Myocyte (in vitro differentiated cells): ENCODE results near the gene ADAMTS20. TPM values are rescaled to one million over a fixed set of nuclear protein-coding genes. Genes with fewer than 3 reads are reported as not detected.
"Not testable (repeated sequence)": the region's sequence is repeated elsewhere in the genome, so short reads cannot be mapped to it uniquely, and the experiment has no call there.

Experiments
- DNase-seq: peaks from one replicate; pipeline ENCODE4 v3.0.0-alpha.2; 2012; ENCODE audit warnings: low read depth
- total RNA-seq: library from RNA; depleted of rRNA; stranded (reverse); fragments of >200 nt; gene quantifications from 2 replicates; pipeline ENCODE4 v1.2.3, GENCODE V29; 2014

The ADAMTS20 gene
- total RNA-seq, 1 donor from 2014 or later = 0.40 TPM

- DNase-seq = peak; percentile 19
These were observed 188.9 kb downstream of the ADAMTS20 start for GRCh38 chr12:43362910-43363694.

DNA sequence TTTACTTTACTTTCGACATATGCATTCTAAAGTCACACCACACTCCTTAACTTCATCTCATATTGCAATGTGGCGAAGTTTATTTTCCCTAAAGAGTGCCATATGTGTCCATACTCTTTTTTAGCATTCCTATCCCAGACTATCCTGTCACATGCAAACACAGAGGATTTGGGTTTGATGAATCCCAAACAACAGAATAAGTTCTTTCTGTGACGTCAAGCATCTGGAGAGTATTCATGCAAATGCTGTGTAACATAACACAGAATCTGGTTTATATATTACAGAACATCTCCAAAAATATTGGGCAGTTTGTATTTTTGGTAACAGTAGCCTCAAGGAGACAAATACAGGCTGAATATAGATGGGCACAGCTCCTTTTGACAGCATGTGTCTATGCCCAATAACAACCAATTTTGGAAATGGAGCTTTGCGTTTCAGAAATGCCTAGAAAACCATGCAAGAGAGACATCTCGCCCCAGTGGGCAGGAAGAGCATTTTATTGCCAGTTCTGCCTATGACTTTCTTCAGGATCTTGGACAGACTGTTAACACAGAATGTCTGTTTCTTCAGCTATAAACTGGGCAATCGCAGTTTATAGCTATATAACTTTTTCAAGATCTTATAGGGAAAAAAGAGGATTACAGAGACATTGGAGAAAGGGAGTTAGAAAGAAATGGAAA lies 190.8 kb downstream of the ADAMTS20 start:
- no peak for DNase-seq

DNA sequence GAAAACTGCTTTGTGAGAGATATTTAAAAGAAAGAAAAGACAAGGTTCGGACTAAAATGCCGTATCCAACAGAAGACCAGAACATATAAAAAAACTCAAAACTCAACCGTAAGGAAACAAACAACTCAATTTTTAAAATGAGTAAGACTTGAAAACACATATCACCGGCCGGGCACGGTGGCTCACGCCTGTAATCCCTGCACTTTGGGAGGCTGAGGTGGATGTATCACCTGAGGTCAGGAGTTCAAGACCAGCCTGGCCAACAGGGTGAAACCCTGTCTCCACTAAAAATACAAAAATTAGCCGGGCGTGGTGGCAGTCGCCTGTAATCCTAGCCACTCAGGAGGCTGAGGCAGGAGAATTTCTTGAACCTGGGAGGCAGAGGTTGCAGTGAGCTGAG lies 192.0 kb downstream of the ADAMTS20 start:
- DNase-seq = not testable (repeated sequence)

GRCh38 chr12:43357141-43357540 lies 194.9 kb downstream of the ADAMTS20 start:
- no peak for DNase-seq

DNA sequence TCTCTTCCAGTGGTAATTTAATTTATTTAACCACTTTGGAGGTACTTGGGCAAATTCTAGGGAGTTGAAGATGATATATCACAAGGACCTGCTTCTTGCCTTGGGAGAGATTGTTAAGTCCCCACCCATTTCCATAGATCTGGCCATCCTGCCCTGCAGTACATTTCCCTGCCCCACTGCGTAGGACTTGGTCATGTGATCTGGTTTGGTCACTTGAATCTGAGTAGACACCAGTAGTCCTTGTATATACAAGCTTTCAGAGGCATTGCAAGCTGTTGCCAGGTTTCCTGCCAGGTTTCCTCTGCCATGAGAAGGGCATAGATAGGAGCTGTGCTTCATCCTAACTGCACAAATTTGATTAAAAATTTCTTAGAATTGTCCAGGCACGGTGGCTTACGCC lies 200.0 kb downstream of the ADAMTS20 start:
- no peak for DNase-seq

- peak; percentile 26 for DNase-seq
These were observed 202.1 kb downstream of the ADAMTS20 start for GRCh38 chr12:43349863-43350262.

GRCh38 chr12:43348221-43348620 lies 203.8 kb downstream of the ADAMTS20 start:
- no peak for DNase-seq

DNA sequence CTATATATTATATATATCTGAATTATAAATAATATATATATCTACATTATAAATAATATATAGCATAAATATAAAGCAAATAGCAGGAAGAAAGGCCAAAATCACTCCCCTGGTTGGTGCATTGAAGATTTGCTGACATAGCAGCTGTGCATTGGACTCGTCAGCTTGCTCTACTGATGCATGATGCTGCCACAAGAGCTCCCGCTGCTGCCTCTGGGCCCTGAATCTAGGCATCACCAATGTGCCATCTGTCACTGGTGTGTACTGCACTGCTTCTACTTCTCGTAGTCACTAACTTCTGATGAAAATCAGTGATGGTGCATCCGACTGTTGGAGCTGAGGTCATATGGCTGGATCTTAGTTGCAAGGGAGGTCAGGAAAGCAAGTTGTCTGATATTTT lies 205.0 kb downstream of the ADAMTS20 start:
- DNase-seq = no peak

DNA sequence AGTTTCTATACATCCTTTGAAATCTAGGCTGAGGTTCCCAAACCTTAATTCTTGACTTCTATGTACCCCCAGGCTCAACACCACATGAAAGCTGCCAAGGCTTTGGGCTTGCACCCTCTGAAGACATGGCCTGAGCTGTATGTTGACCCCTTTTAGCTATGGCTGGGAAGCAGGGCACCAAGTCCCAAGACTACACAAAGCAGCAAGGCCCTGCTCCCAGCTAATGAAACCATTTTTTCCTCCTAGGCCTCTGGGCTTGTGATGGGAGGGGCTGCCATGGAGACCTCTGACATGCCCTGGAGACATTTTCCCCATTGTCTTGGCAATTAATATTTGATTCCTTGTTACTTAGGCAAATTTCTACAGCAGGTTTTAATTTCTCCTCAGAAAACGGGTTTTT lies 207.0 kb downstream of the ADAMTS20 start:
- no peak for DNase-seq

DNA sequence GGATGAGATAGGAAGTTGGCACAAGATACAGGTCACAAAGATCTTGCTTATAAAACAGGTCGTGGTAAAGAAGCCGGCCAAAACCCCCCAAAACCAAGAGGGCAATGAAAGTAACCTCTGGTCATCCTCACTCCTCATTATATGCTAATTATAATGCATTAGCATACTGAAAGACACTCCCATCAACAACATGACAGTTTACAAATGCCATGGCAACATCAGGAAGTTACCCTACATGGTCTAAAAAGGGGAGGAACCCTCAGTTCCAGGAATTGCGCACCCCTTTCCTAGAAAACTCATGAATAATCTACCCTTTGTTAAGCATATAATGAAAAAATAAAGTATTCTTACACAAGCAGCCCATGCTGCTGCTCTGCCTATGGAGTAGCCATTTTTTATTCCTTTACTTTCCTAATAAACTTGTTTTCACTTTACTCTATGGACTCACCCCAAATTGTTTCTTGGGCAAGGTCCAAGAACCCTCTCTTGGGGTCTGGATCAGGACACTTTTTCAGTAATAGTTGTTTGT lies 210.2 kb downstream of the ADAMTS20 start:
- not testable (repeated sequence) for DNase-seq

- DNase-seq = peak; percentile 88
These were observed 213.0 kb downstream of the ADAMTS20 start for GRCh38 chr12:43338848-43339526.

GRCh38 chr12:43337571-43338444 lies 214.2 kb downstream of the ADAMTS20 start:
- DNase-seq = no peak

DNA sequence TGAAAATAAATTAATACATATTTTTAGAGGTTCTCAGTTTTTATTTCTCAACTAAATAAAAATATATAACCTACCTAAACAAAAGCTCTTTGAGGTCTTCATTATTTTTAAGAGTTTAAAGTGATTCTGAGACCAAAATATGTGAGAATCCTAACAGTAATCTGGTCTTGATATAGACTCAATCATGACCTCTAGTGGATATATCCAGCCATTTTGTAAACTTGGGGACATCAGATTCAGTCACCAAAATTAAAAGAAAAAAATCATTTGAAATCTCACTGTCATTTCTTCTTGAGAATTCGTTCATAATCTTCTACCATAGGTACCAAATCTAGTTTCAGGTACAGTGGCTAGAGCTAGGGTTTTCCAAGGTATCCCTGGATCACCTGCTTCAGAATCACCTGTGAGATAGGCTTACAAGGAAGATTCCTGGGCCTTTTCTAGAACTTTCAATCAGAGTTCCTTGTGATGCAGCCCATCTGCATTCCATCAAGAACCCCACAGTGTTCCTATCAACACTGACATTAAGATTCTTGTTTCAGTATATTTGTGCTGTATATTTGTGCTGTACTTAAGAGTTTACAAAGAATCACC lies 214.9 kb downstream of the ADAMTS20 start:
- peak; percentile 46 for DNase-seq

DNA sequence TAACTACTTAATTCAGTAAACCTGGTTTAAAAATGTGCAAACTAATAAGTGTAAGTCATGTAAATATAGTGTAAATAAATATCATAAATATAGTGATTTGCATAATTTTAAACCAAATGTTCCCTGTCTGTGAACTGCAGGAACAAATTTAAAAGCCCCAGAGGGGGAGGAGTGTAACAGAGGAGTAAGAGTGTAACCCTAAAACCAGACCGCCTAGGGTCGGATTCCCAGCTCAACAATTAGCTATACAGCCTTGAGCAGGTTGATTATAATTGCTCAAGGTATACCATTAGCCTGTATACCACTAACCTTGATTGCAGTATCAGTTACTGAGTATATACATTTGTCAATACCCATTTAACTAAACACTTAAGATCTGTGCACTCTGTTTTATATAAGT lies 218.4 kb downstream of the ADAMTS20 start:
- DNase-seq = no peak

DNA sequence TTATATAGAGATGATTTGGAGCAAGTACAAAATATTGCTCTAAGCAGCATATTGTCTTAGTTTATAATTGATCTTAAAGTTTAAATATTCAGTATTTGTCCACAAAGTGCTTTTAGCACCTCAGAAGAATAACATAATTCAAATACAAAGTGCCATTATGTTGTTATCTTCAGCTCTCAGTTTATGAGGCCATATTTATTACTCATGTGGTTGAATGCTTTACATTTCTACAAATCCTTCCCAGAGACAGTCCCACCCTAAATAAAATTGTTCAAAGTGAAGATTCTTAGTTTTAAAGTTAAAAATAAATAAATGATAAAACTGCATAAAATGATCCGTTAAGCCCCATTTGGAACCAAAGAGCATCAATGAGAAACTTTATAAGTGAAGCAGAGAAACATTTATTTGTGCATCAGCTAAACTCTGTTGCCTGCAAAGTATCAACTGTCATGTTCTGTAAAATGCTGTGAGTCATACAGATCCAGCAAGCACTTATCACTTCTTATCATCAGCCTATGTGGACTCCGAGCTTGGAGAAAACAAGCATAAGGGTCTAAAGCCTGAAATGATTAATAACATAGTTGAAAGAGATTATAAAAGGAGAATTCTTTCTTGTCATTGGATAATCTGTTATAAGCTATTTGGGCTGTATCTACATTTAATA lies 218.9 kb downstream of the ADAMTS20 start:
- peak; percentile 17 for DNase-seq

DNA sequence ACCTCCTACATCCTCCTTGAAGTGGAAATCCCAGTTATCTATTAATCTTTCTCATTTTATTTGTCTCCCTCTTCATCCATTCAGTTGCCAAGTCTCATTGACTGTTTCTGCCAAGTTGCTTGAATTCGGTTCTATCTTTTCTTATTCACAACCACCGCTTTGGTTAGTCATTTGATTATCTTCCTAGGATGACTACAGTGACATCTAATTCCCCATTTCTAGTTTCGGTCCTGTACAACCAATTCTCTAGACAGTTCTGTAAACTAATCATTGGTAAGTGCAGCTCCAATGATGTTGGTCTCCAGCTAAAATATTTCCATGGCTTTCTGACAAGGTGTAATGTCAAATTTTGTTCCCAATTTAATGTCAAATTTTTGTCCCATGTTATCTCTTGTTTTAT lies 220.1 kb downstream of the ADAMTS20 start:
- DNase-seq = no peak

DNA sequence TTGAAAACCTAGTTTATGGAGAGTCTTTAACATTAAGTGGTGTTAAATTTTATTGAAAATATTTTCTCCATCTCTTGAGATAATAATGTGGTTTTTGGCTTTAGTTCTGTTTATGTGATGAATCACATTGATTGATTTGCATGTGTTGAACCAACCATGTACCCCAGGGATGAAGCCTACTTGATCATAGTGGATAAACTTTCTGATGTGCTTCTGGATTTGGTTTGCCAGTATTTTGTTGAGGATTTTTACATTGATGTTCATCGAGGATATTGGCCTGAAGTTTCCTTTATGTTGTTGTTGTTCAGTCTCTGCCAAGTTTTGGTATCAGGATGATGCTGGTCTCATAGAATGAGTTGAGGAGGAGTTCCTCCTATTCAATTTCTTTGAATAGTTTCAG lies 222.6 kb downstream of the ADAMTS20 start:
- DNase-seq = no peak

DNA sequence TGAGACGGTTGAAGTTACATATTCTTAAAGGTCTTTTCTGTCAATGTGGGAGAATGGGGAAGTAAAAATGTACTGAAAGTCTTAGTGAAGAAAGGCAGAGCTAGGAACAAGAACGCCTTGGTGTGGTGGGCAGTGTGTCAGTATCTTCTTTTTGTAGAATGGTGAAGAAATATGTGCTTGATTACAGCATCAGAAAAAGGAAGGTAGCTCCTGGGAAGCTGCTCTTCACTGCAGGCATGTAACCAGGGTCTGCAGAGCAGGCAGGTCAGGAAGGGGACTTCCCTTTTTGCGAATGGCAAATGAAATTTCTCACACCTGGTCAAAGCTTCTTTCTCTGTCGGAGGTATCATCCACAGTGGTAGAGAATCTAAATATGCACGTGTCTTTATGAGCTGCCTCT lies 226.2 kb downstream of the ADAMTS20 start:
- no peak for DNase-seq

DNA sequence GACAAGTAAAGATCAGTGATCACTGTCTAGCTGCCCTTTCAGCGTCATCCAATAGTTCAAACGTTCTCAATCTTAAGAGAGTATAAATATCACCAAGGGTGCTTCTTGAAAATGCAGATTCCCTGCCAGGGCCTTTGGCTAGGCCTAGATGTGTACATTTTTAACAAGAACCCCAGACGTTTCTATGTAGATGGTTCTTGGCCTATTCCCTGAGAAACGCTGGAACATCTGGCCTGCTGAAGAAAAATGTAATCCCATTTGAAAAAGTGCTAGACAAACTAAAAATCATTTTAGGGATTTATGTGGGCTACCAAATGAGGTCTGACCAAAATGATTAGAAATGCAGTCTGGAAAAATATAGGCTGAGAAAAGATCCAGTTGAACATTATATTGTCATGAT lies 231.7 kb downstream of the ADAMTS20 start:
- no peak for DNase-seq

- no peak for DNase-seq
These were observed 234.0 kb downstream of the ADAMTS20 start for GRCh38 chr12:43318021-43318420.
